ENCODE measurements around the gene RABL3. TPM values are rescaled to one million over a fixed set of nuclear protein-coding genes. Genes with fewer than 3 reads are reported as not detected.

RABL3 gene
- polyA plus RNA-seq, 1 experiment = 2.6 TPM

GRCh38 chr3:120684896-120685295, 57.4 kb downstream of the RABL3 start:
- Histone ChIP-seq H3K4me3 (ENCODE audit: low read depth, low read length) (no peak overlapping the region), H3K36me3 (ENCODE audit: control insufficient read depth, insufficient read depth, low read length) (no peaks in the 10 kb centered on the region), H3K27me3 (ENCODE audit: control insufficient read depth, insufficient read depth, low read length) (no peaks in the 10 kb centered on the region)
- ChIA-PET CTCF (interaction anchor here (1.0 kb wide), 1 partner anchor 12 kb away, joined by 3 read pairs; no protein-coding TSS in a partner anchor), POLR2A (no interaction called here)
- no peak for DNase-seq (ENCODE audit: low read depth)
- no peak for TF ChIP-seq CTCF (IDR thresholded peaks at IDR 0.05; ENCODE audit: insufficient read depth, low read depth, low read length)

- Histone ChIP-seq H3K27me3 (ENCODE audit: control insufficient read depth, insufficient read depth, low read length) (no peaks in the 10 kb centered on the region), H3K36me3 (ENCODE audit: control insufficient read depth, insufficient read depth, low read length) (no peaks in the 10 kb centered on the region), H3K4me3 (ENCODE audit: low read depth, low read length) (no peak overlapping the region)
- ChIA-PET CTCF (interaction anchor here (0.6 to 1.4 kb wide), 2 partner anchors 12 to 16 kb away, joined by 3 read pairs; no protein-coding TSS in a partner anchor), POLR2A (no interaction called here)
- TF ChIP-seq CTCF (IDR thresholded peaks at IDR 0.05; ENCODE audit: insufficient read depth, low read depth, low read length) = no peak
- no peak for DNase-seq (ENCODE audit: low read depth)
Observed at GRCh38 chr3:120683671-120684301, 58.5 kb downstream of the RABL3 start.

GRCh38 chr3:120683213-120683612, 59.1 kb downstream of the RABL3 start:
- TF ChIP-seq CTCF (IDR thresholded peaks at IDR 0.05; ENCODE audit: insufficient read depth, low read depth, low read length) = no peak
- Histone ChIP-seq H3K4me3 (ENCODE audit: low read depth, low read length) (no peak overlapping the region), H3K27me3 (ENCODE audit: control insufficient read depth, insufficient read depth, low read length) (no peaks in the 10 kb centered on the region), H3K36me3 (ENCODE audit: control insufficient read depth, insufficient read depth, low read length) (no peaks in the 10 kb centered on the region)
- CTCF ChIA-PET = interaction anchor here (1.4 to 1.5 kb wide), 2 partner anchors 17 to 51 kb away, joined by 3 read pairs; no protein-coding TSS in a partner anchor
- DNase-seq (ENCODE audit: low read depth) = no peak
- POLR2A ChIA-PET = no interaction called here

- DNase-seq (ENCODE audit: low read depth) = no peak
- no peak for TF ChIP-seq CTCF (IDR thresholded peaks at IDR 0.05; ENCODE audit: insufficient read depth, low read depth, low read length)
- ChIA-PET CTCF (interaction anchor here (0.5 to 1.5 kb wide), 3 partner anchors 36 to 391 kb away, joined by 3 read pairs; no protein-coding TSS in a partner anchor), POLR2A (no interaction called here)
- Histone ChIP-seq H3K36me3 (ENCODE audit: control insufficient read depth, insufficient read depth, low read length) (no peaks in the 10 kb centered on the region), H3K27me3 (ENCODE audit: control insufficient read depth, insufficient read depth, low read length) (no peaks in the 10 kb centered on the region), H3K4me3 (ENCODE audit: low read depth, low read length) (no peak within 1 kb of the TSS)
Observed at GRCh38 chr3:120682095-120682681, 60.1 kb downstream of the RABL3 start, which contains the start of gene HGD. TSS of gene HGD (minus strand) at chr3:120682239. CDS start at chr3:120682111, 128 bp downstream.

GRCh38 chr3:120681506-120682038, 60.7 kb downstream of the RABL3 start:
- H3K4me3 ChIP-seq (ENCODE audit: low read depth, low read length) = no peak overlapping the region
- TF ChIP-seq CTCF (IDR thresholded peaks at IDR 0.05; ENCODE audit: insufficient read depth, low read depth, low read length) = no peak
- DNase-seq (ENCODE audit: low read depth) = no peak
- no peaks in the 10 kb centered on the region for H3K27me3 ChIP-seq (ENCODE audit: control insufficient read depth, insufficient read depth, low read length)
- ChIA-PET POLR2A (no interaction called here), CTCF (interaction anchor here (0.5 to 1.5 kb wide), 3 partner anchors 36 to 390 kb away, joined by 3 read pairs; no protein-coding TSS in a partner anchor)
- H3K36me3 ChIP-seq (ENCODE audit: control insufficient read depth, insufficient read depth, low read length) = no peaks in the 10 kb centered on the region

Measured in BJ (cell line).